B cell (primary cell): ENCODE data around the gene CD99L2.

Experiments used
- EZH2 ChIP-seq: IDR thresholded peaks from 2 replicates; pipeline ENCODE4 v1.6.1; 2012; ENCODE audit warnings: borderline replicate concordance, low read depth, mild to moderate bottlenecking, moderate library complexity, low read length; ENCODE audit not compliant: insufficient read depth, poor library complexity, severe bottlenecking
- TF ChIP-seq, protein P1 (sequence below): fragments of 200-600 bp; IDR thresholded peaks from one replicate; pipeline ENCODE4 v1.8.0; 2022; ENCODE audit warnings: antibody characterized with exemption, mild to moderate bottlenecking

DNA sequence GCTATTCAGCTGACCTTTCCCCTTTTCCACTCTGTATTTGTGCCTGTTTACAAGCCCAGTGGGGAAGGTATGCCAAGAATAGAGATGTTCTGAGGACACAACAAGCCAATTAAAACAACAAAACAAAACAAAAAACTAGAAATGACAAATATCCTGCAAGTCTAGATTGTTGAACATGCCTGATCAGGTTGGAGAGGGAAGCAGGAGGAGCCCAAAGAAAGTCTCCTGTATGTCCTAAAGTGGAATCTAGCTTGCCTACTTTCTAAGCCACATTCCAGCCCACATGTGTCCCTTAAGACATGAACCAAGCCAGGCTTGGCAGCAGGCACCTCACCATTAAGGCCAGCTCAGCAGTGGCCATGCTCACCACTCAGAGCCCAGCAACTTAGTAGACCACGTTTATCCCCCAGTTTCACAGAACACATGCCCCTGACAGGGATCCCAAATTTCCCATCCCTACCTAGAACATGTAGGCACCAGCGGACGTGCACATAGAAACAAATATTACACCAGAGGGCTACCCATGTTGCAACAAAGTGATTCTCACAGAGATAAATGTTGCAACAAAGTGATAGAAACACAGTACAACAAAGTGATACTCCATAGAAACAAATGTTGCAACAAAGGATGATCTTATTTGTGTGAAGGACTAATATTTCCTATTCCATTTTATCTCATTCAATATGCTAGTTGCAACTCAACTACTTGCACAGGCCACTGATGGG lies 48.3 kb downstream of the CD99L2 start:
- TF ChIP-seq EZH2 = no peak
- TF ChIP-seq, protein P1, sequence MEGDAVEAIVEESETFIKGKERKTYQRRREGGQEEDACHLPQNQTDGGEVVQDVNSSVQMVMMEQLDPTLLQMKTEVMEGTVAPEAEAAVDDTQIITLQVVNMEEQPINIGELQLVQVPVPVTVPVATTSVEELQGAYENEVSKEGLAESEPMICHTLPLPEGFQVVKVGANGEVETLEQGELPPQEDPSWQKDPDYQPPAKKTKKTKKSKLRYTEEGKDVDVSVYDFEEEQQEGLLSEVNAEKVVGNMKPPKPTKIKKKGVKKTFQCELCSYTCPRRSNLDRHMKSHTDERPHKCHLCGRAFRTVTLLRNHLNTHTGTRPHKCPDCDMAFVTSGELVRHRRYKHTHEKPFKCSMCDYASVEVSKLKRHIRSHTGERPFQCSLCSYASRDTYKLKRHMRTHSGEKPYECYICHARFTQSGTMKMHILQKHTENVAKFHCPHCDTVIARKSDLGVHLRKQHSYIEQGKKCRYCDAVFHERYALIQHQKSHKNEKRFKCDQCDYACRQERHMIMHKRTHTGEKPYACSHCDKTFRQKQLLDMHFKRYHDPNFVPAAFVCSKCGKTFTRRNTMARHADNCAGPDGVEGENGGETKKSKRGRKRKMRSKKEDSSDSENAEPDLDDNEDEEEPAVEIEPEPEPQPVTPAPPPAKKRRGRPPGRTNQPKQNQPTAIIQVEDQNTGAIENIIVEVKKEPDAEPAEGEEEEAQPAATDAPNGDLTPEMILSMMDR = no peak
